Esophagus muscularis mucosa (tissue), 4 donors: ENCODE measurements around the gene ESRRB.

Experiments
- EP300 ChIP-seq: sonication (generic); formaldehyde crosslinking; IDR thresholded peaks from one replicate; pipeline ENCODE4 v1.6.1; 2017; ENCODE audit warnings: antibody characterized with exemption
- POLR2A ChIP-seq: fragments of 450-650 bp; IDR thresholded peaks from one replicate; pipeline ENCODE4 v1.6.1; 2017; ENCODE audit warnings: antibody characterized with exemption, moderate library complexity, mild to moderate bottlenecking, low read depth
- POLR2AphosphoS5 ChIP-seq, 2 donors: sonication (generic); formaldehyde crosslinking; IDR thresholded peaks; one replicate each; pipeline ENCODE4 v1.6.1; 2017; ENCODE audit warnings: antibody characterized with exemption in 2 of 2
- TF ChIP-seq, protein P1 (sequence below), 3 experiments: fragments of 200-600 bp in 2 of 3; fragments of 450-650 bp in 1 of 3; sonication (generic) in 2 of 3; IDR thresholded peaks; one replicate each; pipeline ENCODE4 v1.5.1; 2017 to 2019; ENCODE audit warnings: antibody characterized with exemption in 3 of 3, mild to moderate bottlenecking in 2 of 3, moderate library complexity in 1 of 3

DNA sequence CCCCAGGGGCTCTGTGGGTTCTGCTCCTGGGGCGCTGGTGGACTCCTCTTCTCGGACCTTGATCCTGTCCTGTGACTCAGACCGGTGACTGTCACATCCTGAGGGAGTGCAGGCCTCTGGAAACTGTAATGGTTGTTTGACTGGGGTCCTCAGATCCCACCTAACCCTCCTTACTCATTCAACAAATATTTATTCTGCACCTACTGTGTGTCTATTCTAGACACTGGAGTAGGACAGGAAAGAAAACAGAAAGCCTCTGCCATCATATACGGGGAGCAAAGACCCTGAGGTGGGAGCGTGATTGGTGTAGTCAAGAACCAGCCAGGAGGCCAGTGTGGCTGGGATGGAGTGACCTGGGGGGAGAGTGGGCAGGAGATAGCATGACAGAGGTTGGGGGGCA is 47.6 kb downstream of the ESRRB start:
- TF ChIP-seq EP300, result no peak
- TF ChIP-seq, protein P1, sequence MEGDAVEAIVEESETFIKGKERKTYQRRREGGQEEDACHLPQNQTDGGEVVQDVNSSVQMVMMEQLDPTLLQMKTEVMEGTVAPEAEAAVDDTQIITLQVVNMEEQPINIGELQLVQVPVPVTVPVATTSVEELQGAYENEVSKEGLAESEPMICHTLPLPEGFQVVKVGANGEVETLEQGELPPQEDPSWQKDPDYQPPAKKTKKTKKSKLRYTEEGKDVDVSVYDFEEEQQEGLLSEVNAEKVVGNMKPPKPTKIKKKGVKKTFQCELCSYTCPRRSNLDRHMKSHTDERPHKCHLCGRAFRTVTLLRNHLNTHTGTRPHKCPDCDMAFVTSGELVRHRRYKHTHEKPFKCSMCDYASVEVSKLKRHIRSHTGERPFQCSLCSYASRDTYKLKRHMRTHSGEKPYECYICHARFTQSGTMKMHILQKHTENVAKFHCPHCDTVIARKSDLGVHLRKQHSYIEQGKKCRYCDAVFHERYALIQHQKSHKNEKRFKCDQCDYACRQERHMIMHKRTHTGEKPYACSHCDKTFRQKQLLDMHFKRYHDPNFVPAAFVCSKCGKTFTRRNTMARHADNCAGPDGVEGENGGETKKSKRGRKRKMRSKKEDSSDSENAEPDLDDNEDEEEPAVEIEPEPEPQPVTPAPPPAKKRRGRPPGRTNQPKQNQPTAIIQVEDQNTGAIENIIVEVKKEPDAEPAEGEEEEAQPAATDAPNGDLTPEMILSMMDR (IDR thresholded peaks at IDR 0.05), result no peak
- no peak for TF ChIP-seq POLR2A
- TF ChIP-seq POLR2AphosphoS5 (IDR thresholded peaks at IDR 0.05), result no peak
